Gastroesophageal sphincter (tissue), 3 donors: Measurements from ENCODE around the gene LMNB1.

ENCODE experiments used
- CTCF ChIP-seq, 4 experiments: fragments of 200-600 bp in 2 of 4; fragments of 450-650 bp in 2 of 4; sonication (generic) in 1 of 4; IDR thresholded peaks; one replicate each; pipeline ENCODE4 v1.5.1; 2017 to 2019; ENCODE audit warnings: antibody characterized with exemption in 4 of 4, mild to moderate bottlenecking in 2 of 4, moderate library complexity in 2 of 4
- POLR2A ChIP-seq, 2 donors: fragments of 450-650 bp; IDR thresholded peaks; one replicate each; pipeline ENCODE4 v1.6.1; 2017; ENCODE audit warnings: antibody characterized with exemption in 2 of 2, mild to moderate bottlenecking in 2 of 2, moderate library complexity in 1 of 2
- POLR2AphosphoS5 ChIP-seq: sonication (generic); formaldehyde crosslinking; IDR thresholded peaks from one replicate; pipeline ENCODE4 v1.6.1; 2017; ENCODE audit warnings: antibody characterized with exemption

- TF ChIP-seq POLR2A (IDR thresholded peaks at IDR 0.05) (no peak), CTCF (IDR thresholded peaks at IDR 0.05) (no peak), POLR2AphosphoS5 (no peak)
Measured at GRCh38 chr5:126857472-126858410, 80.8 kb downstream of the LMNB1 start.
